ENCODE data around the gene PLA2G4E. TPM values are rescaled to one million over a fixed set of nuclear protein-coding genes. Genes with fewer than 3 reads are reported as not detected.

The PLA2G4E gene
- total and polyA plus RNA-seq, 7 donors, result 0.01 to 0.34 (median 0.08) TPM; not detected in 2

- 58 to 71% (median 68%) methylated on average over 4 of the region's 4 CpGs for WGBS, 3 donors
- no peak for TF ChIP-seq CTCF (IDR thresholded peaks at IDR 0.05)
Observed at GRCh38 chr15:42001236-42001635, 19.6 kb downstream of the PLA2G4E start.

GRCh38 chr15:41999290-42000285 is 21.3 kb downstream of the PLA2G4E start:
- WGBS, 3 donors, result 82 to 90% (median 86%) methylated on average over 15 of the region's 15 CpGs
- Histone ChIP-seq H3K27me3 (ENCODE audit: insufficient read depth in 3 of 3, low read length in 2 of 3) (no peaks in the 10 kb centered on the region), H3K4me1 (no peaks in the 10 kb centered on the region), H3K4me3 (no peak overlapping the region), H3K9me3 (no peaks in the 10 kb centered on the region), H3K36me3 (ENCODE audit: insufficient read depth in 1 of 2, low read depth in 1 of 2) (no peaks in the 10 kb centered on the region), H3K27ac (no peak overlapping the region)
- DNase-seq (peak in 1 of 2 donors; percentile 42), ATAC-seq (no peak)
- intact Hi-C loops (cut with DNase I), result no loop called here
- no peak for TF ChIP-seq CTCF (IDR thresholded peaks at IDR 0.05)

More at GRCh38 chr15:42001236-42001635, 19.6 kb downstream of the PLA2G4E start:
- Histone ChIP-seq H3K4me3 (no peak overlapping the region), H3K27ac (no peak overlapping the region), H3K27me3 (ENCODE audit: insufficient read depth in 3 of 3, low read length in 2 of 3) (no peaks in the 10 kb centered on the region), H3K9me3 (no peaks in the 10 kb centered on the region), H3K36me3 (ENCODE audit: insufficient read depth in 1 of 2, low read depth in 1 of 2) (no peaks in the 10 kb centered on the region), H3K4me1 (no peaks in the 10 kb centered on the region)
- peak in 1 of 2 donors; percentile 10 for DNase-seq
- intact Hi-C loops (cut with DNase I), result no loop called here
- no peak for ATAC-seq

- H3K4me3 ChIP-seq, result no peak overlapping the region
- intact Hi-C loops (cut with DNase I), result no loop called here
- H3K27me3 ChIP-seq (ENCODE audit: insufficient read depth in 3 of 3, low read length in 2 of 3), result no peaks in the 10 kb centered on the region
- DNase-seq (peak in 1 of 2 donors; percentile 15), ATAC-seq (no peak)
- no peak overlapping the region for H3K27ac ChIP-seq
- no peak for TF ChIP-seq CTCF (IDR thresholded peaks at IDR 0.05)
- no peaks in the 10 kb centered on the region for H3K9me3 ChIP-seq
- 41 to 84% (median 49%) methylated on average over 3 of the region's 3 CpGs for WGBS, 3 donors
- H3K36me3 ChIP-seq (ENCODE audit: insufficient read depth in 1 of 2, low read depth in 1 of 2), result no peaks in the 10 kb centered on the region
- no peaks in the 10 kb centered on the region for H3K4me1 ChIP-seq
Observed at GRCh38 chr15:41997845-41998244, 23.0 kb downstream of the PLA2G4E start.

- ATAC-seq (no peak), DNase-seq (peak in 1 of 2 donors; percentile 40)
- H3K9me3 ChIP-seq, result no peaks in the 10 kb centered on the region
- no peaks in the 10 kb centered on the region for H3K4me1 ChIP-seq
- no peak overlapping the region for H3K27ac ChIP-seq
- TF ChIP-seq CTCF (IDR thresholded peaks at IDR 0.05), result no peak
- no peaks in the 10 kb centered on the region for H3K36me3 ChIP-seq (ENCODE audit: insufficient read depth in 1 of 2, low read depth in 1 of 2)
- 91 to 95% (median 92%) methylated on average over 13 of the region's 13 CpGs for WGBS, 3 donors
- no peaks in the 10 kb centered on the region for H3K27me3 ChIP-seq (ENCODE audit: insufficient read depth in 3 of 3, low read length in 2 of 3)
- no peak overlapping the region for H3K4me3 ChIP-seq
- intact Hi-C loops (cut with DNase I), result no loop called here
Observed at GRCh38 chr15:41996921-41997592, 23.8 kb downstream of the PLA2G4E start.
